ENCODE measurements around the gene SEMA6A. TPM values are rescaled to one million over a fixed set of nuclear protein-coding genes. Genes with fewer than 3 reads are reported as not detected.

SEMA6A gene
- polyA plus RNA-seq, 2 donors, result 1.4 to 1.6 TPM

- H3K4me3 ChIP-seq (ENCODE audit: low read depth in 1 of 2, low read length in 2 of 2), result no peak overlapping the region
- H3K4me1 ChIP-seq (ENCODE audit: control insufficient read depth in 2 of 2, insufficient read depth in 2 of 2, low read length in 1 of 2), result no peaks in the 10 kb centered on the region
- H3K9me3 ChIP-seq (ENCODE audit: control insufficient read depth in 2 of 2, insufficient read depth in 1 of 2, low read depth in 1 of 2, low read length in 1 of 2), result peaks cover 0 to 4% of the 10 kb centered on the region in 2 donors
- H3K27me3 ChIP-seq (ENCODE audit: control insufficient read depth in 1 of 2, insufficient read depth in 2 of 2, low read length in 2 of 2), result no peaks in the 10 kb centered on the region
- H3K36me3 ChIP-seq (ENCODE audit: control insufficient read depth in 2 of 2, insufficient read depth in 2 of 2, low read length in 1 of 2), result peaks cover 3 to 15% of the 10 kb centered on the region in 2 donors
- no peak overlapping the region for H3K27ac ChIP-seq (ENCODE audit: low read depth in 2 of 2, low read length in 1 of 2)
- 87 to 92% methylated on average over 4 of the region's 4 CpGs for WGBS, 2 donors
Measured at GRCh38 chr5:116476897-116477537, 97.6 kb downstream of the SEMA6A start.

GRCh38 chr5:116475338-116475737 lies 99.3 kb downstream of the SEMA6A start:
- H3K4me1 ChIP-seq (ENCODE audit: control insufficient read depth in 2 of 2, insufficient read depth in 2 of 2, low read length in 1 of 2), result no peaks in the 10 kb centered on the region
- peaks cover 0 to 4% of the 10 kb centered on the region in 2 donors for H3K9me3 ChIP-seq (ENCODE audit: control insufficient read depth in 2 of 2, insufficient read depth in 1 of 2, low read depth in 1 of 2, low read length in 1 of 2)
- no peaks in the 10 kb centered on the region for H3K27me3 ChIP-seq (ENCODE audit: control insufficient read depth in 1 of 2, insufficient read depth in 2 of 2, low read length in 2 of 2)
- H3K4me3 ChIP-seq (ENCODE audit: low read depth in 1 of 2, low read length in 2 of 2), result no peak overlapping the region
- WGBS, 2 donors, result 85 to 91% methylated on average over 5 of the region's 5 CpGs
- peaks cover 3 to 15% of the 10 kb centered on the region in 2 donors for H3K36me3 ChIP-seq (ENCODE audit: control insufficient read depth in 2 of 2, insufficient read depth in 2 of 2, low read length in 1 of 2)
- H3K27ac ChIP-seq (ENCODE audit: low read depth in 2 of 2, low read length in 1 of 2), result no peak overlapping the region

- Histone ChIP-seq H3K9me3 (ENCODE audit: control insufficient read depth in 2 of 2, insufficient read depth in 1 of 2, low read depth in 1 of 2, low read length in 1 of 2) (peaks cover 0 to 4% of the 10 kb centered on the region in 2 donors), H3K36me3 (ENCODE audit: control insufficient read depth in 2 of 2, insufficient read depth in 2 of 2, low read length in 1 of 2) (peaks cover 3 to 12% of the 10 kb centered on the region in 2 donors)
Measured at GRCh38 chr5:116473706-116474105, 100.9 kb downstream of the SEMA6A start.

GRCh38 chr5:116472274-116472673 lies 102.3 kb downstream of the SEMA6A start:
- Histone ChIP-seq H3K4me1 (ENCODE audit: control insufficient read depth in 2 of 2, insufficient read depth in 2 of 2, low read length in 1 of 2) (no peaks in the 10 kb centered on the region), H3K27ac (ENCODE audit: low read depth in 2 of 2, low read length in 1 of 2) (no peak overlapping the region), H3K4me3 (ENCODE audit: low read depth in 1 of 2, low read length in 2 of 2) (no peak overlapping the region), H3K36me3 (ENCODE audit: control insufficient read depth in 2 of 2, insufficient read depth in 2 of 2, low read length in 1 of 2) (peaks cover 0 to 6% of the 10 kb centered on the region in 2 donors), H3K27me3 (ENCODE audit: control insufficient read depth in 1 of 2, insufficient read depth in 2 of 2, low read length in 2 of 2) (no peaks in the 10 kb centered on the region), H3K9me3 (ENCODE audit: control insufficient read depth in 2 of 2, insufficient read depth in 1 of 2, low read depth in 1 of 2, low read length in 1 of 2) (no peaks in the 10 kb centered on the region)
- WGBS, 2 donors, result 90 to 95% methylated on average over 3 of the region's 3 CpGs

More at GRCh38 chr5:116473706-116474105, 100.9 kb downstream of the SEMA6A start:
- 89 to 92% methylated on average over 5 of the region's 5 CpGs for WGBS, 2 donors
- H3K4me1 ChIP-seq (ENCODE audit: control insufficient read depth in 2 of 2, insufficient read depth in 2 of 2, low read length in 1 of 2), result no peaks in the 10 kb centered on the region
- H3K27ac ChIP-seq (ENCODE audit: low read depth in 2 of 2, low read length in 1 of 2), result no peak overlapping the region
- no peak overlapping the region for H3K4me3 ChIP-seq (ENCODE audit: low read depth in 1 of 2, low read length in 2 of 2)
- H3K27me3 ChIP-seq (ENCODE audit: control insufficient read depth in 1 of 2, insufficient read depth in 2 of 2, low read length in 2 of 2), result no peaks in the 10 kb centered on the region

- no peak overlapping the region for H3K4me3 ChIP-seq (ENCODE audit: low read depth in 1 of 2, low read length in 2 of 2)
- no peak overlapping the region for H3K27ac ChIP-seq (ENCODE audit: low read depth in 2 of 2, low read length in 1 of 2)
- H3K36me3 ChIP-seq (ENCODE audit: control insufficient read depth in 2 of 2, insufficient read depth in 2 of 2, low read length in 1 of 2), result peaks cover 5 to 6% of the 10 kb centered on the region in 2 donors
- no peaks in the 10 kb centered on the region for H3K27me3 ChIP-seq (ENCODE audit: control insufficient read depth in 1 of 2, insufficient read depth in 2 of 2, low read length in 2 of 2)
- no peaks in the 10 kb centered on the region for H3K4me1 ChIP-seq (ENCODE audit: control insufficient read depth in 2 of 2, insufficient read depth in 2 of 2, low read length in 1 of 2)
- WGBS, 2 donors, result 62 to 63% methylated on average over 3 of the region's 3 CpGs
- H3K9me3 ChIP-seq (ENCODE audit: control insufficient read depth in 2 of 2, insufficient read depth in 1 of 2, low read depth in 1 of 2, low read length in 1 of 2), result no peaks in the 10 kb centered on the region
Measured at GRCh38 chr5:116469631-116470030, 105.0 kb downstream of the SEMA6A start.

GRCh38 chr5:116468583-116468982 lies 106.0 kb downstream of the SEMA6A start:
- WGBS, 2 donors, result 91 to 92% methylated on average over 2 of the region's 2 CpGs

GRCh38 chr5:116467465-116467843 lies 107.2 kb downstream of the SEMA6A start:
- peaks cover 2 to 6% of the 10 kb centered on the region in 2 donors for H3K36me3 ChIP-seq (ENCODE audit: control insufficient read depth in 2 of 2, insufficient read depth in 2 of 2, low read length in 1 of 2)
- H3K27ac ChIP-seq (ENCODE audit: low read depth in 2 of 2, low read length in 1 of 2), result no peak overlapping the region
- no peak overlapping the region for H3K4me3 ChIP-seq (ENCODE audit: low read depth in 1 of 2, low read length in 2 of 2)
- 92 to 93% methylated on average over 5 of the region's 5 CpGs for WGBS, 2 donors
- H3K27me3 ChIP-seq (ENCODE audit: control insufficient read depth in 1 of 2, insufficient read depth in 2 of 2, low read length in 2 of 2), result no peaks in the 10 kb centered on the region
- no peaks in the 10 kb centered on the region for H3K9me3 ChIP-seq (ENCODE audit: control insufficient read depth in 2 of 2, insufficient read depth in 1 of 2, low read depth in 1 of 2, low read length in 1 of 2)
- no peaks in the 10 kb centered on the region for H3K4me1 ChIP-seq (ENCODE audit: control insufficient read depth in 2 of 2, insufficient read depth in 2 of 2, low read length in 1 of 2)

More at GRCh38 chr5:116468583-116468982, 106.0 kb downstream of the SEMA6A start:
- Histone ChIP-seq H3K4me3 (ENCODE audit: low read depth in 1 of 2, low read length in 2 of 2) (no peak overlapping the region), H3K4me1 (ENCODE audit: control insufficient read depth in 2 of 2, insufficient read depth in 2 of 2, low read length in 1 of 2) (no peaks in the 10 kb centered on the region), H3K27ac (ENCODE audit: low read depth in 2 of 2, low read length in 1 of 2) (no peak overlapping the region), H3K36me3 (ENCODE audit: control insufficient read depth in 2 of 2, insufficient read depth in 2 of 2, low read length in 1 of 2) (peaks cover 2 to 6% of the 10 kb centered on the region in 2 donors), H3K9me3 (ENCODE audit: control insufficient read depth in 2 of 2, insufficient read depth in 1 of 2, low read depth in 1 of 2, low read length in 1 of 2) (no peaks in the 10 kb centered on the region), H3K27me3 (ENCODE audit: control insufficient read depth in 1 of 2, insufficient read depth in 2 of 2, low read length in 2 of 2) (no peaks in the 10 kb centered on the region)

GRCh38 chr5:116466727-116467464 lies 107.7 kb downstream of the SEMA6A start:
- no peak overlapping the region for H3K4me3 ChIP-seq (ENCODE audit: low read depth in 1 of 2, low read length in 2 of 2)
- H3K9me3 ChIP-seq (ENCODE audit: control insufficient read depth in 2 of 2, insufficient read depth in 1 of 2, low read depth in 1 of 2, low read length in 1 of 2), result no peaks in the 10 kb centered on the region
- WGBS, 2 donors, result 88 to 90% methylated on average over 7 of the region's 7 CpGs
- H3K4me1 ChIP-seq (ENCODE audit: control insufficient read depth in 2 of 2, insufficient read depth in 2 of 2, low read length in 1 of 2), result no peaks in the 10 kb centered on the region
- H3K27ac ChIP-seq (ENCODE audit: low read depth in 2 of 2, low read length in 1 of 2), result no peak overlapping the region
- H3K36me3 ChIP-seq (ENCODE audit: control insufficient read depth in 2 of 2, insufficient read depth in 2 of 2, low read length in 1 of 2), result peaks cover 2 to 6% of the 10 kb centered on the region in 2 donors
- H3K27me3 ChIP-seq (ENCODE audit: control insufficient read depth in 1 of 2, insufficient read depth in 2 of 2, low read length in 2 of 2), result no peaks in the 10 kb centered on the region

GRCh38 chr5:116465411-116465810 lies 109.2 kb downstream of the SEMA6A start:
- WGBS, 2 donors, result 92 to 94% methylated on average over 3 of the region's 3 CpGs
- H3K4me1 ChIP-seq (ENCODE audit: control insufficient read depth in 2 of 2, insufficient read depth in 2 of 2, low read length in 1 of 2), result no peaks in the 10 kb centered on the region

More at GRCh38 chr5:116465411-116465810, 109.2 kb downstream of the SEMA6A start:
- Histone ChIP-seq H3K27ac (ENCODE audit: low read depth in 2 of 2, low read length in 1 of 2) (no peak overlapping the region), H3K27me3 (ENCODE audit: control insufficient read depth in 1 of 2, insufficient read depth in 2 of 2, low read length in 2 of 2) (no peaks in the 10 kb centered on the region), H3K36me3 (ENCODE audit: control insufficient read depth in 2 of 2, insufficient read depth in 2 of 2, low read length in 1 of 2) (peaks cover 2 to 6% of the 10 kb centered on the region in 2 donors), H3K4me3 (ENCODE audit: low read depth in 1 of 2, low read length in 2 of 2) (no peak overlapping the region), H3K9me3 (ENCODE audit: control insufficient read depth in 2 of 2, insufficient read depth in 1 of 2, low read depth in 1 of 2, low read length in 1 of 2) (no peaks in the 10 kb centered on the region)
